T-helper 1 cell treated with Interleukin-12 subunit alpha and Interleukin-12 subunit beta and Interleukin-4 antibody, amounts not matched to agents 30 ng/mL and 1 ng/mL, for 36 hours (primary cell): ENCODE data around the gene BCAM. TPM values are rescaled to one million over a fixed set of nuclear protein-coding genes. Genes with fewer than 3 reads are reported as not detected.
"Not testable (repeated sequence)": the region's sequence is repeated elsewhere in the genome, so short reads cannot be mapped to it uniquely, and the experiment has no call there.

ENCODE experiments used
- intact Hi-C: fragments of 100-400 bp; cut with micrococcal nuclease; formaldehyde crosslinking; loops from one replicate; pipeline ENCODE4 v1.15.1; 2024
- total RNA-seq: library from RNA; stranded (reverse); gene quantifications from 2 replicates; pipeline ENCODE4 v1.2.3, GENCODE V29; 2022

The BCAM gene
- total RNA-seq, 1 donor from 2014 or later: not detected

DNA sequence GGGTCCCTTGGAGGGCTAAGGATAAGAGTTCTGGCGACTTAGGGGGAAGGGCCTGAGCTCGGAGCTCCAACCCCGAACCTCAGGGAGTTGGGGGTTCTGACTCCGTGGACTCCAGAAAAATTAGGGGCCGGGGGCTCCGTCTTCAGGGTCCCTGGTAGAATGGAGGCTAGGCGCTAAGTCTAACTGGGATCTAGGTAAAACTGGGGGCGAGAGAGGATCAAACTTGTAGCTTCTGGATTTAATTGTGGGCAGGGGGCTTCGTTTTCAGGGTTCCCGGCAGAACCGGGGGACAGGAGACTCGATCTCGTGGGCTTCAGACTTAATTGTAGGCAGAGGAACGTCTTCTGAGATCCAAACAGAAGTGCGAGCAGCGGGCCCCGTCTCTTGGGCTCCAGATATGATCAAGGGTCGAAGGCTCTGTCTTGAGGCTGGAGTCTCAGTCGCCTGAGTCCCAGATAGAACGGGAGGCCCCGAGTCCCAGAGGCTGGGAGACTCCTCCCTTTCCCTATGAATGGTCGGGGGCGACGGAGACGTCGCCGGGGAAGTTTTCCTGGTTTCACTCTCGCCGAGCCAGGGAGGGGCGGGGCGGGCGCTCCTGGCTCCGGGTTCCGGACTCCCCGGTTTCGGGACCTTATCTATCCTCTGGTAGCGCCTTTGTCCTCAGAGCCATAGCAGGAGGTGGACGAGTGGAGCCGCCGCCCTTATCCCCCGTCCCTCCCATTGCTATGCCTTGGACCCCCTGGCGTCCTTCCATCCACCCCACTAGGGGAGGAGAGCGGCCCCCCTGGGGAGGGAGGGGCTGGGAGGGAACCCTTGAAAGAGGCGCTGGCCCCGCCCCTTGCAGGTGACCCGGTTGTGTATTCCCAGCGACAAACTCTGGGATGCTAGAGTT is 38.5 kb downstream of the BCAM start:
- intact Hi-C loops: loop anchor here (2.0 to 5.0 kb wide), 2 partner anchors 67 to 245 kb away; partner anchors contain the start of genes APOC1 and PPP1R37

DNA sequence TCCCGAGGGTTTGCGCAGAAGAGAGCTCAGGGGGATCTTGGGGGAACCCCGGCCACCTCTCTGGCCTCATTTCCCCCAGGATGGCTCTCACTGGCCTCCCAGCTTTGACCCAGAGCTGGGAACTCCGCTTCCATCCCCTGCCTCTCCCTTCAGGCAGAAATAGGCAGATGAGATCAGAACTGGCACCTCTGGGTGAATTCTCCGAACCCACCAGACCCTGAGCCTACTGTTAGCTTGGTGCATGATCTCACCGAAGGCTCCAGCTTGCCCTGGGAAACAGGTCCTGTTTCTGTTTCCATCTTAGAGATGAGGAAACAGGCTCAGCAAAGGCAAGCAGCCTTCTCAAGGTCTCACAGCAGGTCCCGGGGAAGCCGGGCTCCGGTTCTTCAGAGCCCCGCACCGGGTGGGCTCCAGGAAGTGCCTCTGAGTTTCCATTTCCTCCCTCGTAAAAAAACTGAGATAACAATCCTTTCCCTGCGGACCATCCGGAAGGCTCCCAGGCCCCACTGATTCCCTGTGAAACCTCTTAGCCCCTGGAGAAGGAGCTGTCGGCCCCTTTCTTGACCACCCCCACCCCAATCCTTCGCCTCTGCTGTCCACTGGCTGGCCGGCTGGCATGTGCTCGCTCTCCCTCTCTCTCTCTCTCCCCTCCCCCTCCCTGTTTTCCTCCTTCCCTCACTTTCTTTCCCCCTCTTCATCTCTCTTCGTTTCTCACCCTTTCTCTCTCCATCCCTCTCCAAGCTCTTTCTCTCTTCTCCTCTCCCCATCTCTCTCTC is 39.3 kb downstream of the BCAM start:
- intact Hi-C loops: loop anchor here (5.0 kb wide), 1 partner anchor 244 kb away; the partner anchor contains the start of gene PPP1R37

DNA sequence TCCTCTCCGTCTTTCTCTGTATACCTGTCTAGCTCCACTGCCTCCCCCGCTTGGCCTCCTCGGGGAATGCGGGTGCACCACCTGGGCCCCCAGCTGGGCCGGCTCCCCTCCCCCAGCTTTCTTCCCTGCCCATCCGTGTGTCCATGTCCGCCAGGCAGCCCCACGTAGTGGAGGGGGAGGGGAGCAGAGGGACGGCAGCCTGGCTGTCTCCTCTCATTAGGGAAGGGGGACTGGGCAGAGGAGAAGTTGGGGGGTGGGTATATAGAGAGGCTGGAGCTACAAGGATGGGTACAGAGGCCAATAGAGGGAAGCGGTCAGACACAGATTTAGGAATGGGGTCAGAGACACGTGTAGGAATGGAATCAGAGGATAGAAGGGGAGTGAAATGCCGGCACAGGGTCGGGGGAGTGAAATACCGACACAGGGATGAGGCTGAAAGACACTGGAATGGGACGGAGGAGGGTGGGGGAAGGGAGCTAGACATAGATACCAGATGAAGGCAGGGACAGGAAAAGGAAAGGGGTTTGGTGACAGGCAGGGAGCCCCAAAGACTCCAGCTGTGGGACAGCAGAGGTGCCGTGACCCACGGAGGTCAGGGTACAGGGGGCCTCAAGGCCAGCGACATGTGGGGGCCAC is 40.0 kb downstream of the BCAM start:
- intact Hi-C loops: loop anchor here (5.0 kb wide), 1 partner anchor 243 kb away; the partner anchor contains the start of gene PPP1R37

DNA sequence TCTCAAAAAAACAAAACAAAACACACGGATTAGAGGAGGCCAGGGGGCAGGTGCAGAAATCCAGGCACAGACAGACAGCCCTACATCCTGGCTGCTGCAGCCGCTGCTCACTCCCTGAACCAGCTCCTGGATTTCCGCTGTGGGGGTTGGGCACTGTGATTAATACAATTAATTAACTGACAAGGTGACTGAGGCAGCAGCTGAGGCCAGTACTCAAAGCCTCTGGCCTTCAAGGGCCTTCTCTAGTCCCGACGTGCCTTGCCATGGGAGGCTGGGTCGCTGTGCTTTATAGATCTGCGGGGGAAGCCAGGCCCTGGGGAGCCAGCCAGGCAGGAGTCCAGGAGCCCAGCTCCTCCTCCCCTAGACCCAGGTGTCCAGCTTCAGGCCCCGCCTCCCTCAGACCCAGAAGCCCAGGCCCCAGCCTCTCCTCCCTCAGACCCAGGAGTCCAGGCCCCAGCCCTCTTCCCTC is 41.8 kb downstream of the BCAM start:
- intact Hi-C loops: no loop called here

GRCh38 chr19:44851427-44851826 is 42.5 kb downstream of the BCAM start:
- intact Hi-C loops: no loop called here

GRCh38 chr19:44855606-44856005 is 46.7 kb downstream of the BCAM start:
- intact Hi-C loops: no loop called here

GRCh38 chr19:44856421-44857083 is 47.6 kb downstream of the BCAM start:
- intact Hi-C loops: no loop called here

DNA sequence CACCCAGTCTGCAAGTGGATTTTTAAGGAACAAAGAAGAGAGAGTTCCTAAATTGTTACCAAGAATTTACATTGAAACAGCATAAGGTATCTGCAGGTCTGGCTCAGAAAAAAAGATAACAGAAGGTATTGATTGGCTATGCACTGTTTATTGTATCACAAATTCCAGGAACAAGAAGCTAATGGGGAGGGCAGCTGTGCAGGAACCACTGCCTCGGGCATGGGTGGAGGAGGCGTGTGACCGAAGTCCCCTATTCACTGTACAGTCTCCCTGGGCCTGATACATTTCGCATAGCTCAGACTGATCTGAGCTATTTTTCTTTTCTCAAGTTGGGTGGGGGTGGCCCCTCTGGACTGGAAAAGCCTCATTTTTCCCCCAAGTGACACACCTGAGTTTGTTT is 48.9 kb downstream of the BCAM start:
- intact Hi-C loops: no loop called here

DNA sequence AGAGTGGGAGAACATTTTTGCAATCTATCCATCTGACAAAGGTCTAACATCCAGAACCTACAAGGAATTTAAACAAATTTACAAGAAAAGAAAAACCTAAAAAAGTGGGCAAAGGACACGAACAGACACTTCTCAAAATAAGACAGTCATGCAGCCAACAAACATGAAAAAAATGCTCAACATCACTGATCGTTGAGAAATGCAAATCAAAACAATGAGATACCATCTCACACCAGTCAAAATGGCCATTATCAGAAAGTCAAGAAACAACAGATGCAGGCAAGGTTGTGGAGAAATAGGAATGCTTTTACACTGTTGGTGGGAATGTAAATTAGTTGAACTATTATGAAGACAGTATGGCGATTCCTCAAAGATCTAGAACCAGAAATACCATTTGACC is 52.7 kb downstream of the BCAM start:
- intact Hi-C loops: not testable (repeated sequence)

DNA sequence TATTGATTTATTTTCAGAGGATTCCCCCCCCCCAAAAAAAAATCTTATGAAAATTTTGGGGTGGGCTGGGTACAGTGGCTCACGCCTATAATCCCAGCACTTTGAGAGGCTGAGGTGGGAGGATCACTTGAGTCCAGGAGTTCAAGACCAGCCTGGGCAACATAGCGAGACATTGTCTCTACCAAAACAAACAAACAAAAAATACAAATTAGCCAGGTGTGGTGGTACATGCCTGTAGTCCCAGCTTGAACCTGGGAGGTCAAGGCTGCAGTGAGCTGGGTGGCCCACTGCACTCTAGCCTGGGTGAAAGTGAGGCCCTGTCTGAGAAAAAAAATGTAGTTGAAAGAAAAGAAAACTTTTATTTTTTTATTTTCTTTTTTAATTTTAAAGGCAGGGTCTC is 55.1 kb downstream of the BCAM start:
- intact Hi-C loops: no loop called here

DNA sequence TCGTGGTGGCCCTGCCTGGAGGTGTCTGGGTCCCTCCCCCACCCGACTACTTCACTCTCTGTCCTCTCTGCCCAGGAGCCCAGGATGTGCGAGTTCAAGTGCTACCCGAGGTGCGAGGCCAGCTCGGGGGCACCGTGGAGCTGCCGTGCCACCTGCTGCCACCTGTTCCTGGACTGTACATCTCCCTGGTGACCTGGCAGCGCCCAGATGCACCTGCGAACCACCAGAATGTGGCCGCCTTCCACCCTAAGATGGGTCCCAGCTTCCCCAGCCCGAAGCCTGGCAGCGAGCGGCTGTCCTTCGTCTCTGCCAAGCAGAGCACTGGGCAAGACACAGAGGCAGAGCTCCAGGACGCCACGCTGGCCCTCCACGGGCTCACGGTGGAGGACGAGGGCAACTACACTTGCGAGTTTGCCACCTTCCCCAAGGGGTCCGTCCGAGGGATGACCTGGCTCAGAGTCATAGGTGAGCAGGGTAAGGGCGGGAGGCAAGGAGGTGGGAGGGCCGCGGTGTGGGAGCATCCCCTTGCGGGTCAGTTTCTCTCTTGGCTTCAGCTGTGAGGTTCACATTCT is 56.4 kb downstream of the BCAM start:
- intact Hi-C loops: no loop called here

DNA sequence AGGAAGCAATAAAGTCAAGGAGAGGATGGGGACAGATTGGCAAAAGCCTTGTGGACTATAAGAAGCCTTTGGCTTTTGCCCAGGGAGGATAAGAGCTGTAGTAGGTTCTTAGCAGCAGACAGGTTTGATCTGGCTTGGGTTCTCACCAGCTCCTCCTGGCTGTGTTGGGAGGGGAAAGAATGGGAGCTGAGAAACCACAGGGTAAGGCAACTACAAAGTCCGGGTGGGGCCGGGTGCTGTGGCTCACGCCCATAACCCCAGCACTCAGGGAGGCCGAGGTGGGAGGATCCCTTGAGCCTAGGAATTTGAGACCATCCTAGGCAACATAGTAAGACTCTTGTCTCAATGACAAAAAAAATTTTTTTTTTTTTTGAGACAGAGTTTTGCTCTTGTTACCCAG is 57.8 kb downstream of the BCAM start:
- intact Hi-C loops: no loop called here

DNA sequence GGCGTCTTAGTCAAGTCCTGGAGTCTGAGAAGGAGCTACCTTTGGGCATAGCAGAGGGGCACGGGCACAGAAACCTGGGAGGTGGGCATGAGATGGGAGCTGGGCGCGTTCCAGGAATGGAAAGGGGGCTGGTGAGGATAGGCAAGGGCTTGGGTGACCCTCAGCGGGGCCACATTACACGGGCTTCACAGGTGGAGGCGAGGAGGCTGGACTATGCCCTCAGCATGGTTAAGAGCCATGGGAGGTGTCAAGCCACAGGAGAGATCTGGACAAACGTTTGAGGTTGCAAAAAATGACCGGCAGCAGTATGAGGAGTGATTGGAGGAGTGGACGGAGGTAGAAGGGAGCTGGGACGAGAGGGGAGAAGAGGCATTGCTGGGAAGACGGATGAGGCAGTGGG is 58.7 kb downstream of the BCAM start:
- intact Hi-C loops: no loop called here

DNA sequence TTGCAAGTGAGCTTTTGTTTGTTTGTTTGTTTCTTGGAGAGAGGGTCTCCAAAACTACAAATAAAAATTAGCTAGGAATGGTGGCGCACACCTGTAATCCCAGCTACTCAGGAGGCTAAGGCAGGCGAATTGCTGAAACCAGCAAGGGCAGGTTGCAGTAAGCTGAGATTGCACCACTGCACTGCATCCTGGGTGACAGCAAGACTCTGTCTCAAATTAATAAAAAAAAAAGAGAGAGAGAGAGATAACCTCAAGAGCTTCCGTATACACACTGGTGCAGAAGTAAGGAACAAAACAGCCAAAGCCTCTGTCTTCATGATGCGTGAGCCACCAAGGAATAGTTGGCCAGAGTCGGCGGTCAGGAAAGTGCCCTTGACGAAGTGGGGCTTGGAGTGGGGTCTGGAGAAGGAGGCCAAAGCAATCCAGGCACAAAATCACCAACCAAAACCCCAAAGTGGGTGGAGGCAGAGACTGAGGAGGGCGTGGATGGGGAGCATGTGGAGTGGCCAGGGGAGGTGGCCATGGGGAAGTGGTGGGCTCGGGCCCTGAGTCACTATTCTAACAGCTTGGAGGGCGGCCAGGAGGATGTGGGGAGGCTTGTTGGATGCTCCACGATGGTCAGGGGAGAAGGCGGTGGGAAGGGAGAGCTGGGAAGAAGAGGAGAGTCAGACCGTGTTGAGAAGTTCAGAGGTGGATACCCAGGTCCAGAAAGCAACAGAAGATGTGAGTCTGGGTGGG is 61.0 kb downstream of the BCAM start:
- intact Hi-C loops: no loop called here

Other genes starting within 250 kb of the BCAM start
- not detected in 2 replicates for gene IGSF23, start 195.5 kb upstream of the BCAM start, total RNA-seq
- gene PVR, start 165.2 kb upstream of the BCAM start, total RNA-seq: 5.3 and 5.7 TPM in 2 replicates
- 0.37 and 0.78 TPM in 2 replicates for gene CEACAM19, start 137.6 kb upstream of the BCAM start, total RNA-seq
- gene CEACAM16, start 110.0 kb upstream of the BCAM start, total RNA-seq: not detected in 2 replicates
- gene BCL3, start 60.4 kb upstream of the BCAM start, total RNA-seq: 195 and 197 TPM in 2 replicates
- not detected in 2 replicates for gene CBLC, start 31.2 kb upstream of the BCAM start, total RNA-seq
- 0.34 TPM in 1 of 2 replicates, not detected in the other for gene NECTIN2, start 37.2 kb downstream of the BCAM start, total RNA-seq
- gene TOMM40, start 82.2 kb downstream of the BCAM start, total RNA-seq: 81.6 and 85.4 TPM in 2 replicates
- gene APOE, start 96.7 kb downstream of the BCAM start, total RNA-seq: 0.37 and 0.39 TPM in 2 replicates
- 2.1 TPM in 1 of 2 replicates, not detected in the other for gene APOC1, start 105.5 kb downstream of the BCAM start, total RNA-seq
- not detected in 2 replicates for gene APOC4, start 133.1 kb downstream of the BCAM start, total RNA-seq
- gene APOC2, start 136.9 kb downstream of the BCAM start, total RNA-seq: not detected in 2 replicates
- gene CLPTM1, start 146.3 kb downstream of the BCAM start, total RNA-seq: 93.8 and 98.0 TPM in 2 replicates
- 111 TPM in 2 replicates for gene RELB, start 192.4 kb downstream of the BCAM start, total RNA-seq
- 84.7 and 99.9 TPM in 2 replicates for gene CLASRP, start 229.9 kb downstream of the BCAM start, total RNA-seq